ENCODE measurements around the gene MPP3. TPM values are rescaled to one million over a fixed set of nuclear protein-coding genes. Genes with fewer than 3 reads are reported as not detected.

The MPP3 gene
- total and polyA plus RNA-seq, 9 donors = 2.7 to 17.2 (median 3.1) TPM

DNA sequence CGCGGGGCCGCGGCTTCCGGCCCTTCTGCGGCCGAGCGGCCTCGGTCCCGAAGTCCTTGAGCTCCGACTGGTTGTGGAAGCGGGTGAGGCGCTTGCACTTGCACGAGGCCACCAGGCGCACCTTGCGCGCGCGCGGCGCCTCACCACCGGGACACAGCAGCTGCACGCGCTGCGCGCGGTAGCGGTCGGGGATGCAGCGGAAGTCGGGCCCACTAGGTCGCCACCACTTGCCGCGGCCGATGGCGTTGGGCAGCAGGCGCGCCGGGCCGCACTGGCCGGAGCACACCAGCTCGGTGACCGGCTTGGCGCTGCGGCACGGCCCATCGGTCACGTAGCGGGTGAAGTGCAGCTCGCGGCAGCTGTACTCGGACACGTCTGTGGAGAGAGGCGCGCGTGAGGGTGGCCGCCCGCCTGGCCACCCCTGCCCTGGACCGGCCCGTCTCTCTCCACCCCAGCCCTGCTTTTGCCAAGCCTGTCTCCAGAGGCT is 77.5 kb downstream of the MPP3 start:
- H3K4me3 ChIP-seq = no peak overlapping the region
- no peak overlapping the region for H3K27ac ChIP-seq
- no peaks in the 10 kb centered on the region for H3K27me3 ChIP-seq
- intact Hi-C loops (cut with DNase I) = loop anchor here in 3 of 4 donors (5.0 to 10.0 kb wide), 3 partner anchors 43 to 181 kb away; no protein-coding TSS in a partner anchor
- no peak for DNase-seq
- no peaks in the 10 kb centered on the region for H3K36me3 ChIP-seq
- 2 to 11% (median 2%) methylated on average over 38 to 60 of the region's 60 CpGs for WGBS, 3 donors
- TF ChIP-seq, protein P1, sequence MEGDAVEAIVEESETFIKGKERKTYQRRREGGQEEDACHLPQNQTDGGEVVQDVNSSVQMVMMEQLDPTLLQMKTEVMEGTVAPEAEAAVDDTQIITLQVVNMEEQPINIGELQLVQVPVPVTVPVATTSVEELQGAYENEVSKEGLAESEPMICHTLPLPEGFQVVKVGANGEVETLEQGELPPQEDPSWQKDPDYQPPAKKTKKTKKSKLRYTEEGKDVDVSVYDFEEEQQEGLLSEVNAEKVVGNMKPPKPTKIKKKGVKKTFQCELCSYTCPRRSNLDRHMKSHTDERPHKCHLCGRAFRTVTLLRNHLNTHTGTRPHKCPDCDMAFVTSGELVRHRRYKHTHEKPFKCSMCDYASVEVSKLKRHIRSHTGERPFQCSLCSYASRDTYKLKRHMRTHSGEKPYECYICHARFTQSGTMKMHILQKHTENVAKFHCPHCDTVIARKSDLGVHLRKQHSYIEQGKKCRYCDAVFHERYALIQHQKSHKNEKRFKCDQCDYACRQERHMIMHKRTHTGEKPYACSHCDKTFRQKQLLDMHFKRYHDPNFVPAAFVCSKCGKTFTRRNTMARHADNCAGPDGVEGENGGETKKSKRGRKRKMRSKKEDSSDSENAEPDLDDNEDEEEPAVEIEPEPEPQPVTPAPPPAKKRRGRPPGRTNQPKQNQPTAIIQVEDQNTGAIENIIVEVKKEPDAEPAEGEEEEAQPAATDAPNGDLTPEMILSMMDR (IDR thresholded peaks at IDR 0.05) = no peak
- no peak for TF ChIP-seq EP300 (IDR thresholded peaks at IDR 0.05)
- no peak for TF ChIP-seq POLR2A (IDR thresholded peaks at IDR 0.05)
- H3K4me1 ChIP-seq (ENCODE audit: insufficient read depth) = peaks cover 4% of the 10 kb centered on the region
- H3K9me3 ChIP-seq = no peaks in the 10 kb centered on the region

DNA sequence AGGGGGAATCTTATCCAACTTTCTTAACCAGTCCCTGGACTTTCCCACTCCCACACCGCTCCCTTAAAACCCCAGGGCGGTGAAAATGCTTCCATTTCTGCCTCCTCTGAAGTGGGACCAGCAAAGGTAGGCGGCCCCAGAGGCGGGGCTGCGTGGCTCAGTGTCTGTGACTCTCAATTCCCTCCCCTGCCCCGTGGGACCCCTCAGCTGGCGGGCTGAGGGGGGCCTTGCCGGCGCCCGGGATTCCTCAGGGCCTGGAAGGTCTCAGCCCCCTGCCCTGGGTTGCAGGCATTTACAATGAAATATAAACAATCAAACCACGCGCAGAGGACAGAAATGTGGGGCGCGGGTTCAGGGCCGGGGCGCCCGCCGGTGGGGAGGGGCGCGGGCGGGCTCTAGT is 78.0 kb downstream of the MPP3 start:
- Histone ChIP-seq H3K9me3 (no peaks in the 10 kb centered on the region), H3K4me1 (ENCODE audit: insufficient read depth) (peaks cover 4% of the 10 kb centered on the region), H3K27ac (no peak overlapping the region), H3K4me3 (no peak overlapping the region), H3K27me3 (no peaks in the 10 kb centered on the region), H3K36me3 (no peaks in the 10 kb centered on the region)
- DNase-seq = no peak
- WGBS, 3 donors = 10 to 15% (median 12%) methylated on average over 12 to 21 of the region's 21 CpGs
- intact Hi-C loops (cut with DNase I) = loop anchor here (5.0 to 10.0 kb wide), 3 partner anchors 43 to 180 kb away; no protein-coding TSS in a partner anchor
- TF ChIP-seq POLR2A (IDR thresholded peaks at IDR 0.05) (no peak), EP300 (IDR thresholded peaks at IDR 0.05) (no peak)
- TF ChIP-seq, protein P1 (IDR thresholded peaks at IDR 0.05) = no peak

DNA sequence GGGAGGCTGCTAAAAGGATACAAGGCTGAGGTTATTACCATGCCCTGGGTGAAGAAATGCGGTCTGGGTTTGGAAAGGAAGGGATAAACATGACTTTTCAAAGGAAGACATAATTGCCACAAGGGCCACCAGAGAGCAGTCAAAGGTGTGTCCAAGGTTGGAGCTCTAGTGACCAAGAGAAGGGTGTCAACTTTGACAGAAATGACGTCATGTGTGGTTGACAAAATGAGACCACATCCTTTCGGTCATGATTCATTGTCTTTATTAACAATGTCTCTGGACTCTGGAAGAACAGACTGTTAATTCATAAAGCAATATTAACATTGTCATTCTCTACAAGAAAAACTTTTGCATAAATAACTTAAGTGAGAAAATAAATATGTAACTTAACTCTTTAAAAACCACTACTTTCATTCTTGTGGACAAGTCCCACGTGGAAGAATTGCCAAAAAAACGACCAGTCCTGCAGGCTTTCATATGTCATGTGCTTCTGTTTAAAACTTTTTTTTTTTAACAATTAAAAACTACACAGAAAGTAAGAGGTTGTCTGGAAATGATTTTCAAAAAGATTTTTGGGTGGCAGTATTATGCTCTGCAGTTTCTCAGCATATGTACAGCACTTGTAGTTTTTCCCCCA is 79.3 kb downstream of the MPP3 start:
- Histone ChIP-seq H3K9me3 (no peaks in the 10 kb centered on the region), H3K27me3 (no peaks in the 10 kb centered on the region), H3K36me3 (no peaks in the 10 kb centered on the region), H3K4me1 (ENCODE audit: insufficient read depth) (peaks cover 4% of the 10 kb centered on the region), H3K27ac (no peak overlapping the region), H3K4me3 (no peak overlapping the region)
- 66 to 72% (median 68%) methylated on average over 5 of the region's 5 CpGs for WGBS, 3 donors
- no peak for TF ChIP-seq POLR2A (IDR thresholded peaks at IDR 0.05)
- no peak for TF ChIP-seq EP300 (IDR thresholded peaks at IDR 0.05)
- TF ChIP-seq, protein P1 (IDR thresholded peaks at IDR 0.05) = no peak
- no peak for DNase-seq
- intact Hi-C loops (cut with DNase I) = loop anchor here in 3 of 4 donors (5.0 to 10.0 kb wide), 2 partner anchors 41 to 179 kb away; no protein-coding TSS in a partner anchor

Other genes starting within 250 kb of the MPP3 start
- gene MEOX1, start 171.2 kb downstream of the MPP3 start, total RNA-seq = 1 to 10 TPM in 4 of 7 donors, under 1 TPM in 2, not detected in 1; 0.22 to 3.8 (median 1.2) TPM
- gene MEOX1, start 171.2 kb downstream of the MPP3 start, polyA plus RNA-seq = 1 to 10 TPM in 1 of 2 donors, under 1 TPM in 1; 0.35 to 7.7 TPM
- not detected for gene SOST, start 74.4 kb downstream of the MPP3 start, total RNA-seq
- under 1 TPM in 1 of 2 donors, not detected in 1; 0.30 TPM for gene SOST, start 74.4 kb downstream of the MPP3 start, polyA plus RNA-seq
- gene DUSP3, start 54.2 kb downstream of the MPP3 start, total RNA-seq = 10 to 100 TPM; 14.2 to 38.7 (median 33.0) TPM
- 10 to 100 TPM; 13.4 to 60.4 TPM for gene DUSP3, start 54.2 kb downstream of the MPP3 start, polyA plus RNA-seq
- under 1 TPM in 1 of 7 donors, not detected in 6; 0.15 TPM for gene CFAP97D1, start 52.7 kb downstream of the MPP3 start, total RNA-seq
- not detected for gene CFAP97D1, start 52.7 kb downstream of the MPP3 start, polyA plus RNA-seq
- gene CD300LG, start 14.0 kb upstream of the MPP3 start, total RNA-seq = 1 to 10 TPM in 5 of 7 donors, under 1 TPM in 2; 0.13 to 6.8 (median 1.2) TPM
- 1 to 10 TPM; 3.4 to 5.6 TPM for gene CD300LG, start 14.0 kb upstream of the MPP3 start, polyA plus RNA-seq
- 1 to 10 TPM; 3.3 to 6.5 (median 5.6) TPM for gene MPP2, start 74.4 kb upstream of the MPP3 start, total RNA-seq
- 1 to 10 TPM; 2.6 to 2.9 TPM for gene MPP2, start 74.4 kb upstream of the MPP3 start, polyA plus RNA-seq
- gene PPY, start 109.3 kb upstream of the MPP3 start, total RNA-seq = not detected
- not detected for gene PPY, start 109.3 kb upstream of the MPP3 start, polyA plus RNA-seq
- 1 to 10 TPM in 1 of 7 donors, under 1 TPM in 1, not detected in 5; 0.69 to 1.1 TPM for gene PYY, start 120.8 kb upstream of the MPP3 start, total RNA-seq
- under 1 TPM in 1 of 2 donors, not detected in 1; 0.18 TPM for gene PYY, start 120.8 kb upstream of the MPP3 start, polyA plus RNA-seq
- gene NAGS, start 171.5 kb upstream of the MPP3 start, total RNA-seq = 1 to 10 TPM in 5 of 7 donors, under 1 TPM in 2; 0.33 to 1.6 (median 1.3) TPM
- gene NAGS, start 171.5 kb upstream of the MPP3 start, polyA plus RNA-seq = 1 to 10 TPM in 1 of 2 donors, under 1 TPM in 1; 0.42 to 1.7 TPM
- gene TMEM101, start 181.8 kb upstream of the MPP3 start, total RNA-seq = 10 to 100 TPM; 19.9 to 35.3 (median 23.5) TPM
- 10 to 100 TPM; 20.5 to 32.3 TPM for gene TMEM101, start 181.8 kb upstream of the MPP3 start, polyA plus RNA-seq
- gene LSM12, start 233.5 kb upstream of the MPP3 start, total RNA-seq = 10 to 100 TPM; 21.3 to 54.6 (median 37.1) TPM
- 10 to 100 TPM; 17.1 to 29.2 TPM for gene LSM12, start 233.5 kb upstream of the MPP3 start, polyA plus RNA-seq
- 10 to 100 TPM; 14.4 to 56.7 (median 36.2) TPM for gene G6PC3, start 237.6 kb upstream of the MPP3 start, total RNA-seq
- gene G6PC3, start 237.6 kb upstream of the MPP3 start, polyA plus RNA-seq = 10 to 100 TPM; 37.1 to 49.1 TPM

Data from ovary (tissue), 9 donors.